Measurements from ENCODE around the gene KIRREL3. TPM values are rescaled to one million over a fixed set of nuclear protein-coding genes. Genes with fewer than 3 reads are reported as not detected.

KIRREL3 gene
- total and polyA plus RNA-seq, 2 of the 8 experiments (the other 6 are each of a cell fraction or from before 2014, with no cell fraction given), result 0.29 to 0.32 TPM

DNA sequence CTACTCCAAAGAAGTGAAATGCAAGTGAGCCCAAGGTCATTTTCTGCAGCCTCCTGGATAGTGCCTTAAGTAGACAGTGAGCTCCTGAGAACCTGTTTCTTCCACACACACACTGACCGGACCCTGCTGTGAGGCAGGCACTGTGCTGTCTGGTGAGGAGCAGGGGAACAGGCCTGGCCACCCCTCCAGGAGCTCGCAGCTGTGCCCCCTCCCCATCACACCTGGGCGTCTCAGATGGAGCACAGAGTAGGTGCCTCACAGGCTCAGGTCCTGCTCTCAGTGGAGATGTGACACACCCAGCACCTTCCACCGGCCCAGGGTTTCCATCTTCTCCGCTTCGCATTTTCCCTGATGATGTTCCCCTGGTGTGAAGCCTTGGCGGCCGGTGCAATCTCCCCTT lies 470.2 kb downstream of the KIRREL3 start:
- H4K5ac ChIP-seq (ENCODE audit: insufficient read length, low read depth, low read length), result no peak overlapping the region
- no peak overlapping the region for H3K4me3 ChIP-seq (ENCODE audit: extremely low read depth in 1 of 4, insufficient read depth in 2 of 4, low read depth in 3 of 4, low read length in 4 of 4)
- no peak overlapping the region for H3K9ac ChIP-seq (replicated peaks in 1 of 4; ENCODE audit: extremely low read depth in 1 of 4, low read depth in 3 of 4, low read length in 3 of 4)
- no peak overlapping the region for H3K23ac ChIP-seq (ENCODE audit: insufficient read length)
- H3K36me3 ChIP-seq (ENCODE audit: control insufficient read depth in 2 of 4, insufficient read depth in 4 of 4, low read length in 3 of 4), result no peaks in the 10 kb centered on the region
- H3K4me2 ChIP-seq (ENCODE audit: insufficient read depth in 1 of 2, low read depth in 2 of 2, low read length in 2 of 2), result no peak overlapping the region
- no peak overlapping the region for H2BK5ac ChIP-seq (ENCODE audit: low read depth, low read length)
- no peak overlapping the region for H3K18ac ChIP-seq (ENCODE audit: extremely low read depth, low read length)
- no peak overlapping the region for H3K4ac ChIP-seq (replicated peaks; ENCODE audit: insufficient read length, low read depth, low read length)
- ChIA-PET CTCF (ENCODE audit: partially characterized antibody) (interaction anchor here (0.7 to 1.2 kb wide), 3 partner anchors 50 to 580 kb away, joined by 3 to 4 read pairs (median 3); no protein-coding TSS in a partner anchor), POLR2A (ENCODE audit: partially characterized antibody) (interaction anchor here (0.6 kb wide), 1 partner anchor 28 kb away, joined by 3 read pairs; no protein-coding TSS in a partner anchor)
- H3K23me2 ChIP-seq (ENCODE audit: low read depth, low read length), result no peaks in the 10 kb centered on the region; the same call in 1 of the 2 replicates
- no peak overlapping the region for H3K56ac ChIP-seq (replicated peaks; ENCODE audit: insufficient read length, low read depth, low read length)
- no peak overlapping the region for H2BK15ac ChIP-seq (ENCODE audit: low read length)
- FAIRE-seq, result no peak
- no peaks in the 10 kb centered on the region for H3K79me1 ChIP-seq (ENCODE audit: low read depth, low read length)
- H3K9me3 ChIP-seq (ENCODE audit: insufficient read depth in 2 of 2, low read depth in 1 of 2, low read length in 1 of 2), result no peaks in the 10 kb centered on the region
- H2BK12ac ChIP-seq (ENCODE audit: low read depth, low read length), result no peak overlapping the region
- no peaks in the 10 kb centered on the region for H3K27me3 ChIP-seq (replicated peaks in 1 of 4; ENCODE audit: control insufficient read depth in 3 of 4, extremely low read depth in 1 of 4, insufficient read depth in 3 of 4, low read length in 3 of 4)
- H2BK20ac ChIP-seq (ENCODE audit: low read length), result no peak overlapping the region
- no peak overlapping the region for H2AK5ac ChIP-seq (ENCODE audit: low read depth, low read length)
- H3K79me2 ChIP-seq (ENCODE audit: control insufficient read depth in 1 of 2, insufficient read depth in 2 of 2, low read length in 2 of 2), result no peaks in the 10 kb centered on the region
- no peaks in the 10 kb centered on the region; a peak in 1 of 7 replicates for H3K4me1 ChIP-seq (replicated peaks in 1 of 4; ENCODE audit: control insufficient read depth in 3 of 4, insufficient read depth in 4 of 4, low read length in 3 of 4)
- H3K27ac ChIP-seq (ENCODE audit: low read depth, low read length), result no peak overlapping the region
- no peak overlapping the region for H2AFZ ChIP-seq (ENCODE audit: low read length)
- WGBS, 2 experiments (ENCODE audit: extremely low coverage in 1 of 2, insufficient coverage in 1 of 2, insufficient read length in 1 of 2, insufficient replicate concordance in 2 of 2, low coverage in 1 of 2, low lambda C conversion rate in 2 of 2, missing lambda C conversion rate in 1 of 2), result 86% methylated on average over 8 of the region's 8 CpGs; no CpG with 5 or more reads in 1 of the 2 experiments
- H4K8ac ChIP-seq (ENCODE audit: extremely low read depth, insufficient read depth, low read length), result no peak overlapping the region
- no peak for DNase-seq (ENCODE audit: low read depth in 1 of 2, low spot score in 2 of 2)
- TF ChIP-seq NANOG (IDR thresholded peaks at IDR 0.05; ENCODE audit: insufficient read depth, low read depth, low read length, poor library complexity, severe bottlenecking), result no peak
- TF ChIP-seq PHF8 (conservative IDR thresholded peaks at IDR 0.05; ENCODE audit: low read depth, low read length), result no peak
- TF ChIP-seq KDM4A (IDR thresholded peaks at IDR 0.05; ENCODE audit: low read depth, low read length, severe bottlenecking), result no peak
- TF ChIP-seq TAF7 (optimal IDR thresholded peaks at IDR 0.05; ENCODE audit: borderline replicate concordance, low read depth, low read length), result no peak
- TF ChIP-seq FOSL1 (IDR thresholded peaks at IDR 0.05; ENCODE audit: insufficient read depth, low read depth, low read length), result no peak
- no peak for TF ChIP-seq CTBP2 (IDR thresholded peaks at IDR 0.05; ENCODE audit: borderline replicate concordance, insufficient read depth, insufficient read length, low read length)
- no peak for TF ChIP-seq GTF2F1 (IDR thresholded peaks at IDR 0.05; ENCODE audit: borderline replicate concordance, low read depth, low read length)
- TF ChIP-seq SAP30 (IDR thresholded peaks at IDR 0.05; ENCODE audit: insufficient read depth, insufficient replicate concordance, low read length), result no peak
- TF ChIP-seq TCF12 (IDR thresholded peaks at IDR 0.05; ENCODE audit: low read depth, low read length), result no peak
- TF ChIP-seq, protein P1, sequence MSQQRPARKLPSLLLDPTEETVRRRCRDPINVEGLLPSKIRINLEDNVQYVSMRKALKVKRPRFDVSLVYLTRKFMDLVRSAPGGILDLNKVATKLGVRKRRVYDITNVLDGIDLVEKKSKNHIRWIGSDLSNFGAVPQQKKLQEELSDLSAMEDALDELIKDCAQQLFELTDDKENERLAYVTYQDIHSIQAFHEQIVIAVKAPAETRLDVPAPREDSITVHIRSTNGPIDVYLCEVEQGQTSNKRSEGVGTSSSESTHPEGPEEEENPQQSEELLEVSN (IDR thresholded peaks at IDR 0.05), result no peak
- no peak for TF ChIP-seq BACH1 (IDR thresholded peaks at IDR 0.05; ENCODE audit: low read length)
- no peak for TF ChIP-seq KDM1A (IDR thresholded peaks at IDR 0.05; ENCODE audit: borderline replicate concordance, low read length)
- no peak overlapping the region for H4K91ac ChIP-seq (replicated peaks; ENCODE audit: insufficient read length, low read length)
- no peaks in the 10 kb centered on the region for H4K20me1 ChIP-seq (replicated peaks in 1 of 2; ENCODE audit: control insufficient read depth in 1 of 2, insufficient read depth in 2 of 2, low read length in 2 of 2)
- H3K14ac ChIP-seq (ENCODE audit: insufficient read length), result no peak overlapping the region
- H2BK120ac ChIP-seq (replicated peaks; ENCODE audit: low read depth, low read length), result no peak overlapping the region

Data from H1 (cell line).